ENCODE data around the gene ANKRD17.

The ANKRD17 gene

GRCh38 chr4:73193659-73194058 is 64.9 kb downstream of the ANKRD17 start:
- no peak for FAIRE-seq

- no peak for FAIRE-seq
Measured at GRCh38 chr4:73193155-73193554, 65.4 kb downstream of the ANKRD17 start.

- no peak for FAIRE-seq
Measured at GRCh38 chr4:73189274-73189810, 69.3 kb downstream of the ANKRD17 start.

GRCh38 chr4:73187325-73187724 is 71.3 kb downstream of the ANKRD17 start:
- FAIRE-seq, result no peak

- FAIRE-seq, result peak; percentile 54
Measured at GRCh38 chr4:73185903-73186302, 72.7 kb downstream of the ANKRD17 start.

GRCh38 chr4:73181231-73181630 is 77.4 kb downstream of the ANKRD17 start:
- no peak for FAIRE-seq

- no peak for FAIRE-seq
Measured at GRCh38 chr4:73178389-73178788, 80.2 kb downstream of the ANKRD17 start.

GRCh38 chr4:73172161-73172560 is 86.4 kb downstream of the ANKRD17 start:
- no peak for FAIRE-seq

GRCh38 chr4:73170518-73171198 is 87.9 kb downstream of the ANKRD17 start:
- FAIRE-seq, result no peak

GRCh38 chr4:73166212-73166611 is 92.4 kb downstream of the ANKRD17 start:
- no peak for FAIRE-seq

GRCh38 chr4:73161527-73162185 is 96.9 kb downstream of the ANKRD17 start:
- no peak for FAIRE-seq

- no peak for FAIRE-seq
Measured at GRCh38 chr4:73156394-73156793, 102.2 kb downstream of the ANKRD17 start.

- FAIRE-seq, result no peak
Measured at GRCh38 chr4:73152893-73153292, 105.7 kb downstream of the ANKRD17 start.

GRCh38 chr4:73142995-73143547 is 115.5 kb downstream of the ANKRD17 start:
- no peak for FAIRE-seq

GRCh38 chr4:73139991-73140390 is 118.6 kb downstream of the ANKRD17 start:
- FAIRE-seq, result no peak

GRCh38 chr4:73139245-73139644 is 119.4 kb downstream of the ANKRD17 start:
- no peak for FAIRE-seq

- no peak for FAIRE-seq
Measured at GRCh38 chr4:73137121-73137520, 121.5 kb downstream of the ANKRD17 start.

GRCh38 chr4:73133784-73134183 is 124.8 kb downstream of the ANKRD17 start:
- no peak for FAIRE-seq

- FAIRE-seq, result no peak
Measured at GRCh38 chr4:73131281-73131680, 127.3 kb downstream of the ANKRD17 start.

- FAIRE-seq, result no peak
Measured at GRCh38 chr4:73129319-73129718, 129.3 kb downstream of the ANKRD17 start.

GRCh38 chr4:73127839-73128453 is 130.7 kb downstream of the ANKRD17 start:
- FAIRE-seq, result no peak

- no peak for FAIRE-seq
Measured at GRCh38 chr4:73109493-73109892, 149.1 kb downstream of the ANKRD17 start.

GRCh38 chr4:73104695-73105094 is 153.9 kb downstream of the ANKRD17 start:
- no peak for FAIRE-seq

All from endometrium (tissue), 2 donors.